GM12891 (cell line): ENCODE measurements around the gene ELMO1.

ENCODE experiments used
- PAX5 ChIP-seq: IDR thresholded peaks from 2 replicates; pipeline ENCODE4 v1.6.1; 2011; ENCODE audit warnings: low read length, moderate library complexity, mild to moderate bottlenecking; ENCODE audit not compliant: insufficient read depth, severe bottlenecking
- POLR2A ChIP-seq: IDR thresholded peaks from 2 replicates; pipeline ENCODE4 v1.6.1; 2011; ENCODE audit warnings: low read depth, low read length, control low read depth
- POLR2AphosphoS5 ChIP-seq: IDR thresholded peaks from 2 replicates; pipeline ENCODE4 v1.6.1; 2011; ENCODE audit warnings: low read depth, low read length, control low read depth
- TAF1 ChIP-seq: IDR thresholded peaks from 2 replicates; pipeline ENCODE4 v1.6.1; 2011; ENCODE audit warnings: low read depth, low read length, control low read depth

DNA sequence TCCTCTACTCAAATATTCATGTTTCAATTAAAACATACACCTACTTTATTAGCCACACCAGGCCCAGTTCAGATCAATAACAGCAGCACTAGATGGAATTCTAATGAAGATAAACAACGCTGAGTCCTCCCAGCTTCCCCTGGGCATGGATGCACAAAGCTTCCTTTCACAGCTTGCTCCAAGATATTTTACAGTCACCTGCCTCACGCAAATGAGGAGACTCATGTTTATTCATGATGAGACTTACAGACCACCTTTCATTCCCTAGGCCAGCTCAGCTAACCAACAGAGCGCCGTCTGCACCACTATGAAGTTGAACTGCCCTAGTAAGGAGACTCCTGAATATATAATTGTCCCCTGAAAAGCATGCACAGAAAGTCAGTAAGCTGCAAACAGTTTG lies 441.4 kb downstream of the ELMO1 start:
- no peak for TF ChIP-seq POLR2AphosphoS5
- no peak for TF ChIP-seq POLR2A
- TF ChIP-seq TAF1, result no peak
- TF ChIP-seq PAX5, result no peak
